Gastroesophageal sphincter (tissue), 4 donors: Measurements from ENCODE around the gene ARMH1. TPM values are rescaled to one million over a fixed set of nuclear protein-coding genes. Genes with fewer than 3 reads are reported as not detected.
"Not testable (repeated sequence)": the region's sequence is repeated elsewhere in the genome, so short reads cannot be mapped to it uniquely, and the experiment has no call there.

ENCODE experiments used
- ATAC-seq: fragments of 150-250 bp; one replicate; pipeline ENCODE4 v1.9.1; 2016; ENCODE audit warnings: mild to moderate bottlenecking, moderate library complexity
- H3K27ac ChIP-seq, 4 donors: fragments of 200-600 bp; sonication (generic) in 3 of 4; 1 replicate in 3 of 4; 2 replicates in 1 of 4; pipeline ENCODE4 v1.5.1; 2016 to 2019
- H3K27me3 ChIP-seq: fragments of 200-600 bp; sonication (generic); one replicate; pipeline ENCODE4 v1.5.1; 2019
- H3K36me3 ChIP-seq, 2 donors: fragments of 200-600 bp; sonication (generic); one replicate each; pipeline ENCODE4 v1.5.1; 2019; ENCODE audit warnings: control low read depth in 1 of 2
- H3K4me1 ChIP-seq, 3 donors: fragments of 200-600 bp; sonication (generic); 1 replicate in 2 of 3; 2 replicates in 1 of 3; pipeline ENCODE4 v1.5.1; 2016 to 2019; ENCODE audit warnings: control low read depth in 2 of 3
- H3K4me3 ChIP-seq, 2 donors: fragments of 200-600 bp; sonication (generic); one replicate each; pipeline ENCODE4 v1.5.1; 2019; ENCODE audit warnings: mild to moderate bottlenecking in 1 of 2, moderate library complexity in 1 of 2
- H3K9me3 ChIP-seq, 3 donors: fragments of 200-600 bp; sonication (generic); one replicate each; pipeline ENCODE4 v1.5.1; 2017 to 2019; ENCODE audit warnings: control low read depth in 2 of 3
- CTCF ChIP-seq, 4 experiments: fragments of 200-600 bp in 2 of 4; fragments of 450-650 bp in 2 of 4; sonication (generic) in 1 of 4; IDR thresholded peaks; one replicate each; pipeline ENCODE4 v1.5.1; 2017 to 2019; ENCODE audit warnings: antibody characterized with exemption in 4 of 4, mild to moderate bottlenecking in 2 of 4, moderate library complexity in 2 of 4
- EP300 ChIP-seq: sonication (generic); formaldehyde crosslinking; IDR thresholded peaks from one replicate; pipeline ENCODE4 v1.6.1; 2017; ENCODE audit warnings: antibody characterized with exemption, mild to moderate bottlenecking
- POLR2A ChIP-seq, 2 donors: fragments of 450-650 bp; IDR thresholded peaks; one replicate each; pipeline ENCODE4 v1.6.1; 2017; ENCODE audit warnings: antibody characterized with exemption in 2 of 2, mild to moderate bottlenecking in 2 of 2, moderate library complexity in 1 of 2
- POLR2AphosphoS5 ChIP-seq: sonication (generic); formaldehyde crosslinking; IDR thresholded peaks from one replicate; pipeline ENCODE4 v1.6.1; 2017; ENCODE audit warnings: antibody characterized with exemption
- WGBS, 2 donors: methylation state at CpG; one replicate each; pipeline ENCODE4 v1.1.5; 2018; ENCODE audit warnings: low coverage in 1 of 2; 5-methylcytosine and 5-hydroxymethylcytosine counted together
- total RNA-seq, 4 donors: library from RNA; depleted of rRNA; stranded (reverse); fragments of >200 nt; gene quantifications; one replicate each; pipeline ENCODE4 v1.1.0, GENCODE V29; 2016

ARMH1 gene
- total RNA-seq, 4 donors from 2014 or later, result 0.66 to 3.0 (median 1.3) TPM

GRCh38 chr1:44743211-44743610 lies 68.7 kb downstream of the ARMH1 start:
- Histone ChIP-seq H3K36me3 (no peaks in the 10 kb centered on the region), H3K27ac (no peak overlapping the region), H3K4me1 (peaks cover 0 to 12% (median 4%) of the 10 kb centered on the region in 3 donors), H3K4me3 (no peak overlapping the region), H3K27me3 (no peaks in the 10 kb centered on the region), H3K9me3 (no peaks in the 10 kb centered on the region)
- no peak for TF ChIP-seq POLR2A (IDR thresholded peaks at IDR 0.05)
- TF ChIP-seq CTCF (IDR thresholded peaks at IDR 0.05), result no peak
- ATAC-seq, result no peak
- 67 to 77% methylated on average over 1 of the region's 1 CpG for WGBS, 2 donors

- H3K4me1 ChIP-seq, result no peaks in the 10 kb centered on the region
- no peaks in the 10 kb centered on the region for H3K36me3 ChIP-seq
- no peaks in the 10 kb centered on the region for H3K27me3 ChIP-seq
- H3K4me3 ChIP-seq, result no peak overlapping the region
- no peaks in the 10 kb centered on the region for H3K9me3 ChIP-seq
- ATAC-seq, result no peak
- H3K27ac ChIP-seq, result no peak overlapping the region
- TF ChIP-seq CTCF (IDR thresholded peaks at IDR 0.05) (no peak), EP300 (no peak), POLR2AphosphoS5 (no peak), POLR2A (IDR thresholded peaks at IDR 0.05) (no peak)
- 84 to 100% methylated on average over 2 to 3 of the region's 3 CpGs for WGBS, 2 donors
Observed at GRCh38 chr1:44747878-44748277, 73.4 kb downstream of the ARMH1 start.

- H3K27ac ChIP-seq, result no peak overlapping the region
- WGBS, 2 donors, result 100% methylated on average over 1 of the region's 2 CpGs; no CpG with 5 or more reads in 1 of the 2 donors
- TF ChIP-seq EP300 (no peak), POLR2AphosphoS5 (no peak), CTCF (IDR thresholded peaks at IDR 0.05) (no peak), POLR2A (IDR thresholded peaks at IDR 0.05) (no peak)
- H3K27me3 ChIP-seq, result no peaks in the 10 kb centered on the region
- no peaks in the 10 kb centered on the region for H3K36me3 ChIP-seq
- no peaks in the 10 kb centered on the region for H3K9me3 ChIP-seq
- H3K4me3 ChIP-seq, result no peak overlapping the region
- no peak for ATAC-seq
- H3K4me1 ChIP-seq, result no peaks in the 10 kb centered on the region
Observed at GRCh38 chr1:44757420-44757819, 82.9 kb downstream of the ARMH1 start.

GRCh38 chr1:44759077-44759476 lies 84.6 kb downstream of the ARMH1 start:
- Histone ChIP-seq H3K27me3 (no peaks in the 10 kb centered on the region), H3K27ac (no peak overlapping the region), H3K4me1 (no peaks in the 10 kb centered on the region), H3K4me3 (no peak overlapping the region), H3K36me3 (no peaks in the 10 kb centered on the region), H3K9me3 (no peaks in the 10 kb centered on the region)
- TF ChIP-seq POLR2A (IDR thresholded peaks at IDR 0.05) (no peak), EP300 (no peak), POLR2AphosphoS5 (no peak), CTCF (IDR thresholded peaks at IDR 0.05) (no peak)
- no peak for ATAC-seq
- WGBS, 2 donors, result 33 to 89% methylated on average over 2 to 5 of the region's 11 CpGs

- no peak overlapping the region for H3K4me3 ChIP-seq
- ATAC-seq, result no peak
Observed at GRCh38 chr1:44760876-44761275, 86.4 kb downstream of the ARMH1 start.

GRCh38 chr1:44766421-44766820 lies 91.9 kb downstream of the ARMH1 start:
- H3K36me3 ChIP-seq, H3K27ac ChIP-seq, ATAC-seq, H3K4me3 ChIP-seq, H3K27me3 ChIP-seq, H3K4me1 ChIP-seq, H3K9me3 ChIP-seq: not testable (repeated sequence)
- 79 to 94% methylated on average over 6 of the region's 6 CpGs for WGBS, 2 donors

More at GRCh38 chr1:44760876-44761275, 86.4 kb downstream of the ARMH1 start:
- H3K27ac ChIP-seq, result no peak overlapping the region
- no peaks in the 10 kb centered on the region for H3K4me1 ChIP-seq
- TF ChIP-seq POLR2A (IDR thresholded peaks at IDR 0.05) (no peak), POLR2AphosphoS5 (no peak), CTCF (IDR thresholded peaks at IDR 0.05) (no peak), EP300 (no peak)
- no peaks in the 10 kb centered on the region for H3K27me3 ChIP-seq
- no peaks in the 10 kb centered on the region for H3K36me3 ChIP-seq
- 94 to 100% methylated on average over 2 of the region's 3 CpGs for WGBS, 2 donors
- no peaks in the 10 kb centered on the region for H3K9me3 ChIP-seq
